GM12878 (cell line): ENCODE results near the gene TMEM255B.
"Not testable (repeated sequence)": the region's sequence is repeated elsewhere in the genome, so short reads cannot be mapped to it uniquely, and the experiment has no call there.

Source experiments
- EP300 ChIP-seq, 2 experiments: fragments of 150-350 bp in 1 of 2; IDR thresholded peaks; 2 replicates each; pipeline ENCODE4 v1.6.1; 2011 to 2012; ENCODE audit warnings: low read depth in 2 of 2, low read length in 2 of 2, borderline replicate concordance in 1 of 2, improper control_type of control experiment in 1 of 2, inconsistent platforms in 1 of 2; ENCODE audit not compliant: control insufficient read depth in 1 of 2
- HDAC2 ChIP-seq: fragments of 200-600 bp; sonication (generic); IDR thresholded peaks from 2 replicates; pipeline ENCODE4 v1.6.1; 2017
- KAT2A ChIP-seq: conservative IDR thresholded peaks from 2 replicates; pipeline ENCODE4 v1.6.1; 2011; ENCODE audit warnings: low read depth, low read length; ENCODE audit not compliant: control insufficient read depth
- NFYB ChIP-seq: IDR thresholded peaks from 2 replicates; pipeline ENCODE4 v1.6.1; 2011; ENCODE audit warnings: low read depth, mild to moderate bottlenecking, low read length, improper control_type of control experiment, moderate library complexity; ENCODE audit not compliant: insufficient read depth
- TF ChIP-seq, protein P1 (sequence below), 3 experiments: IDR thresholded peaks in 2 of 3; conservative IDR thresholded peaks in 1 of 3; 2 replicates each; pipeline ENCODE4 v1.5.1; 2011; ENCODE audit warnings: low read depth in 3 of 3, low read length in 3 of 3, mild to moderate bottlenecking in 3 of 3, control low read depth in 2 of 3, moderate library complexity in 2 of 3, inconsistent platforms in 1 of 3, mixed read lengths in 1 of 3; ENCODE audit not compliant: control insufficient read depth in 2 of 3, insufficient read depth in 1 of 3; ENCODE audit errors: extremely low read depth in 1 of 3
- TF ChIP-seq, protein P2 (sequence below): IDR thresholded peaks from 2 replicates; pipeline ENCODE4 v1.6.1; 2011; ENCODE audit warnings: low read depth, low read length, improper control_type of control experiment, borderline replicate concordance

DNA sequence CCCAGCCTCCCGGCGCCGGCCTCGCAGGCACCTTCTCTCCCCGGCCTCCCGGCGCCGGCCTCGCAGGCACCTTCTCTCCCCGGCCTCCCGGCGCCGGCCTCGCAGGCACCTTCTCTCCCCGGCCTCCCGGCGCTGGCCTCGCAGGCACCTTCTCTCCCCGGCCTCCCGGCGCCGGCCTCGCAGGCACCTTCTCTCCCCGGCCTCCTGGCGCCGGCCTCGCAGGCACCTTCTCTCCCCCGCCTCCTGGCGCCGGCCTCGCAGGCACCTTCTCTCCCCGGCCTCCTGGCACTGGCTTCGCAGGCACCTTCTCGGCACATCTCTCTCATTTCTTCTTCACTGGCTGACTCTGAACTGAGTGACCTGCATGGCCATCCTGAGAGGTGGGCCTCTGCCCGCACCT lies 67.4 kb downstream of the TMEM255B start:
- TF ChIP-seq, protein P1, sequence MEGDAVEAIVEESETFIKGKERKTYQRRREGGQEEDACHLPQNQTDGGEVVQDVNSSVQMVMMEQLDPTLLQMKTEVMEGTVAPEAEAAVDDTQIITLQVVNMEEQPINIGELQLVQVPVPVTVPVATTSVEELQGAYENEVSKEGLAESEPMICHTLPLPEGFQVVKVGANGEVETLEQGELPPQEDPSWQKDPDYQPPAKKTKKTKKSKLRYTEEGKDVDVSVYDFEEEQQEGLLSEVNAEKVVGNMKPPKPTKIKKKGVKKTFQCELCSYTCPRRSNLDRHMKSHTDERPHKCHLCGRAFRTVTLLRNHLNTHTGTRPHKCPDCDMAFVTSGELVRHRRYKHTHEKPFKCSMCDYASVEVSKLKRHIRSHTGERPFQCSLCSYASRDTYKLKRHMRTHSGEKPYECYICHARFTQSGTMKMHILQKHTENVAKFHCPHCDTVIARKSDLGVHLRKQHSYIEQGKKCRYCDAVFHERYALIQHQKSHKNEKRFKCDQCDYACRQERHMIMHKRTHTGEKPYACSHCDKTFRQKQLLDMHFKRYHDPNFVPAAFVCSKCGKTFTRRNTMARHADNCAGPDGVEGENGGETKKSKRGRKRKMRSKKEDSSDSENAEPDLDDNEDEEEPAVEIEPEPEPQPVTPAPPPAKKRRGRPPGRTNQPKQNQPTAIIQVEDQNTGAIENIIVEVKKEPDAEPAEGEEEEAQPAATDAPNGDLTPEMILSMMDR (IDR thresholded peaks at IDR 0.05 in 2 of 3, conservative IDR thresholded peaks at IDR 0.05 in 1 of 3; ENCODE audit: control insufficient read depth in 2 of 3, extremely low read depth in 1 of 3, insufficient read depth in 1 of 3, low read depth in 3 of 3, low read length in 3 of 3) = not testable (repeated sequence)
- TF ChIP-seq EP300 (IDR thresholded peaks at IDR 0.05; ENCODE audit: borderline replicate concordance in 1 of 2, control insufficient read depth in 1 of 2, low read depth in 2 of 2, low read length in 2 of 2); KAT2A; NFYB; HDAC2: not testable (repeated sequence)
- TF ChIP-seq, protein P2, sequence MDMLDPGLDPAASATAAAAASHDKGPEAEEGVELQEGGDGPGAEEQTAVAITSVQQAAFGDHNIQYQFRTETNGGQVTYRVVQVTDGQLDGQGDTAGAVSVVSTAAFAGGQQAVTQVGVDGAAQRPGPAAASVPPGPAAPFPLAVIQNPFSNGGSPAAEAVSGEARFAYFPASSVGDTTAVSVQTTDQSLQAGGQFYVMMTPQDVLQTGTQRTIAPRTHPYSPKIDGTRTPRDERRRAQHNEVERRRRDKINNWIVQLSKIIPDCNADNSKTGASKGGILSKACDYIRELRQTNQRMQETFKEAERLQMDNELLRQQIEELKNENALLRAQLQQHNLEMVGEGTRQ = not testable (repeated sequence)
